Stimulated activated naive CD8-positive, alpha-beta T cell treated with anti-CD3 and anti-CD28 coated beads, Interleukin-15, Interleukin-2, amounts not matched to agents 100 ng/mL and 50 ng/mL, for 24 hours (primary cell): ENCODE results near the gene GCH1.
"Not testable (repeated sequence)": the region's sequence is repeated elsewhere in the genome, so short reads cannot be mapped to it uniquely, and the experiment has no call there.

Experiments
- H3K27ac Mint-ChIP-seq: one replicate; pipeline ENCODE4 v1.8.0; 2021; ENCODE audit warnings: mild to moderate bottlenecking, mixed read lengths
- H3K27me3 Mint-ChIP-seq: one replicate; pipeline ENCODE4 v1.8.0; 2021; ENCODE audit warnings: mixed read lengths
- H3K36me3 Mint-ChIP-seq: one replicate; pipeline ENCODE4 v1.8.0; 2021; ENCODE audit warnings: low read depth, mixed read lengths
- H3K4me1 Mint-ChIP-seq: one replicate; pipeline ENCODE4 v1.8.0; 2021; ENCODE audit warnings: low read depth, mixed read lengths
- H3K4me3 Mint-ChIP-seq: one replicate; pipeline ENCODE4 v1.8.0; 2021; ENCODE audit warnings: mild to moderate bottlenecking, mixed read lengths
- H3K9me3 Mint-ChIP-seq: one replicate; pipeline ENCODE4 v1.8.0; 2021; ENCODE audit warnings: mixed read lengths

Gene GCH1

GRCh38 chr14:54808326-54809161 is 94.1 kb downstream of the GCH1 start:
- no peak overlapping the region for H3K4me3 Mint-ChIP-seq
- no peaks in the 10 kb centered on the region for H3K4me1 Mint-ChIP-seq
- H3K36me3 Mint-ChIP-seq: no peaks in the 10 kb centered on the region
- H3K27ac Mint-ChIP-seq: no peak overlapping the region
- peaks cover 12% of the 10 kb centered on the region for H3K27me3 Mint-ChIP-seq
- no peaks in the 10 kb centered on the region for H3K9me3 Mint-ChIP-seq

- peaks cover 12% of the 10 kb centered on the region for H3K27me3 Mint-ChIP-seq
- H3K36me3 Mint-ChIP-seq: no peaks in the 10 kb centered on the region
- no peaks in the 10 kb centered on the region for H3K4me1 Mint-ChIP-seq
- no peak overlapping the region for H3K4me3 Mint-ChIP-seq
- no peaks in the 10 kb centered on the region for H3K9me3 Mint-ChIP-seq
- H3K27ac Mint-ChIP-seq: no peak overlapping the region
These were observed 94.7 kb downstream of the GCH1 start for GRCh38 chr14:54807881-54808280.

- no peak overlapping the region for H3K27ac Mint-ChIP-seq
- no peaks in the 10 kb centered on the region for H3K9me3 Mint-ChIP-seq
- no peaks in the 10 kb centered on the region for H3K36me3 Mint-ChIP-seq
- no peak overlapping the region for H3K4me3 Mint-ChIP-seq
- H3K27me3 Mint-ChIP-seq: peaks cover 7% of the 10 kb centered on the region
- no peaks in the 10 kb centered on the region for H3K4me1 Mint-ChIP-seq
These were observed 95.2 kb downstream of the GCH1 start for GRCh38 chr14:54807428-54807827.

GRCh38 chr14:54806616-54807015 is 96.0 kb downstream of the GCH1 start:
- Mint-ChIP-seq H3K4me3 (no peak overlapping the region), H3K9me3 (no peaks in the 10 kb centered on the region), H3K27ac (no peak overlapping the region), H3K36me3 (no peaks in the 10 kb centered on the region), H3K4me1 (no peaks in the 10 kb centered on the region), H3K27me3 (peaks cover 7% of the 10 kb centered on the region)

GRCh38 chr14:54805445-54806322 is 96.9 kb downstream of the GCH1 start:
- Mint-ChIP-seq H3K9me3 (no peaks in the 10 kb centered on the region), H3K4me1 (no peaks in the 10 kb centered on the region), H3K27me3 (peaks cover 16% of the 10 kb centered on the region), H3K27ac (no peak overlapping the region), H3K36me3 (no peaks in the 10 kb centered on the region), H3K4me3 (no peak overlapping the region)

GRCh38 chr14:54805070-54805444 is 97.6 kb downstream of the GCH1 start:
- H3K4me3 Mint-ChIP-seq: no peak overlapping the region
- H3K36me3 Mint-ChIP-seq: no peaks in the 10 kb centered on the region
- no peaks in the 10 kb centered on the region for H3K4me1 Mint-ChIP-seq
- peaks cover 22% of the 10 kb centered on the region for H3K27me3 Mint-ChIP-seq
- H3K9me3 Mint-ChIP-seq: no peaks in the 10 kb centered on the region
- no peak overlapping the region for H3K27ac Mint-ChIP-seq

GRCh38 chr14:54804538-54805041 is 98.0 kb downstream of the GCH1 start:
- peaks cover 26% of the 10 kb centered on the region for H3K27me3 Mint-ChIP-seq
- H3K9me3 Mint-ChIP-seq: no peaks in the 10 kb centered on the region
- no peak overlapping the region for H3K4me3 Mint-ChIP-seq
- no peak overlapping the region for H3K27ac Mint-ChIP-seq
- no peaks in the 10 kb centered on the region for H3K36me3 Mint-ChIP-seq
- H3K4me1 Mint-ChIP-seq: no peaks in the 10 kb centered on the region

GRCh38 chr14:54803926-54804537 is 98.6 kb downstream of the GCH1 start:
- Mint-ChIP-seq H3K4me3 (no peak overlapping the region), H3K4me1 (no peaks in the 10 kb centered on the region), H3K27ac (no peak overlapping the region)

GRCh38 chr14:54803396-54803795 is 99.2 kb downstream of the GCH1 start:
- Mint-ChIP-seq H3K27ac (no peak overlapping the region), H3K36me3 (no peaks in the 10 kb centered on the region), H3K9me3 (no peaks in the 10 kb centered on the region), H3K27me3 (peaks cover 27% of the 10 kb centered on the region), H3K4me3 (no peak overlapping the region), H3K4me1 (no peaks in the 10 kb centered on the region)

More at GRCh38 chr14:54803926-54804537, 98.6 kb downstream of the GCH1 start:
- no peaks in the 10 kb centered on the region for H3K36me3 Mint-ChIP-seq
- H3K27me3 Mint-ChIP-seq: peaks cover 27% of the 10 kb centered on the region
- H3K9me3 Mint-ChIP-seq: no peaks in the 10 kb centered on the region

- not testable (repeated sequence) for H3K27ac Mint-ChIP-seq, H3K9me3 Mint-ChIP-seq, H3K4me3 Mint-ChIP-seq, H3K36me3 Mint-ChIP-seq, H3K4me1 Mint-ChIP-seq
- H3K27me3 Mint-ChIP-seq: peaks cover 27% of the 10 kb centered on the region
These were observed 101.1 kb downstream of the GCH1 start for GRCh38 chr14:54801482-54801881.

- no peaks in the 10 kb centered on the region for H3K4me1 Mint-ChIP-seq
- H3K27me3 Mint-ChIP-seq: peaks cover 21% of the 10 kb centered on the region
- no peaks in the 10 kb centered on the region for H3K9me3 Mint-ChIP-seq
- H3K27ac Mint-ChIP-seq: no peak overlapping the region
- no peaks in the 10 kb centered on the region for H3K36me3 Mint-ChIP-seq
- H3K4me3 Mint-ChIP-seq: no peak overlapping the region
These were observed 104.0 kb downstream of the GCH1 start for GRCh38 chr14:54798465-54799124.

- H3K27me3 Mint-ChIP-seq: peaks cover 21% of the 10 kb centered on the region
- H3K9me3 Mint-ChIP-seq: no peaks in the 10 kb centered on the region
- no peaks in the 10 kb centered on the region for H3K4me1 Mint-ChIP-seq
- no peaks in the 10 kb centered on the region for H3K36me3 Mint-ChIP-seq
- no peak overlapping the region for H3K27ac Mint-ChIP-seq
- H3K4me3 Mint-ChIP-seq: no peak overlapping the region
These were observed 104.6 kb downstream of the GCH1 start for GRCh38 chr14:54797986-54798385.

- Mint-ChIP-seq H3K36me3 (no peaks in the 10 kb centered on the region), H3K4me3 (no peak overlapping the region), H3K27ac (no peak overlapping the region), H3K27me3 (peaks cover 21% of the 10 kb centered on the region), H3K4me1 (no peaks in the 10 kb centered on the region), H3K9me3 (no peaks in the 10 kb centered on the region)
These were observed 105.1 kb downstream of the GCH1 start for GRCh38 chr14:54797556-54797955.

GRCh38 chr14:54796961-54797360 is 105.7 kb downstream of the GCH1 start:
- H3K27ac Mint-ChIP-seq: no peak overlapping the region
- H3K9me3 Mint-ChIP-seq: no peaks in the 10 kb centered on the region
- no peaks in the 10 kb centered on the region for H3K36me3 Mint-ChIP-seq
- H3K4me1 Mint-ChIP-seq: no peaks in the 10 kb centered on the region
- H3K4me3 Mint-ChIP-seq: no peak overlapping the region
- H3K27me3 Mint-ChIP-seq: peaks cover 21% of the 10 kb centered on the region
